K562 (cell line): Measurements from ENCODE around the gene ITIH3. TPM values are rescaled to one million over a fixed set of nuclear protein-coding genes. Genes with fewer than 3 reads are reported as not detected.
A peak's percentile ranks its signal among the peaks of the same experiment; 100 is the strongest.

Experiments used
- ARID1B ChIP-seq: fragments of 450-650 bp; IDR thresholded peaks from 2 replicates; pipeline ENCODE4 v1.6.1; 2016; ENCODE audit warnings: antibody characterized with exemption, mild to moderate bottlenecking, inconsistent platforms
- COPS2 ChIP-seq: fragments of 450-650 bp; conservative IDR thresholded peaks from 2 replicates; pipeline ENCODE4 v1.6.1; 2016; ENCODE audit warnings: mild to moderate bottlenecking, moderate library complexity
- CTBP1 ChIP-seq: fragments of 450-650 bp; IDR thresholded peaks from 2 replicates; pipeline ENCODE4 v1.6.1; 2016; ENCODE audit warnings: borderline replicate concordance
- EGR1 ChIP-seq: fragments of 450-650 bp; conservative IDR thresholded peaks from 2 replicates; pipeline ENCODE4 v1.6.1; 2017; ENCODE audit warnings: mild to moderate bottlenecking
- HCFC1 ChIP-seq: IDR thresholded peaks from 2 replicates; pipeline ENCODE4 v1.6.1; 2012; ENCODE audit warnings: low read depth, low read length, improper control_type of control experiment
- HDAC3 ChIP-seq: fragments of 450-650 bp; IDR thresholded peaks from 2 replicates; pipeline ENCODE4 v1.6.1; 2018; ENCODE audit warnings: borderline replicate concordance, mild to moderate bottlenecking, moderate library complexity; ENCODE audit not compliant: partially characterized antibody
- HNRNPUL1 ChIP-seq: fragments of 200-400 bp; formaldehyde crosslinking; IDR thresholded peaks from 2 replicates; pipeline ENCODE4 v1.6.1; 2017; ENCODE audit warnings: low read length
- HSF4 ChIP-seq: fragments of 250-450 bp; sonication (Bioruptor Pico); IDR thresholded peaks from 2 replicates; pipeline ENCODE4 v2.1.2; 2022; ENCODE audit warnings: mild to moderate bottlenecking, moderate library complexity, borderline replicate concordance
- KDM5B ChIP-seq: fragments of 200-600 bp; sonication (generic); IDR thresholded peaks from 2 replicates; pipeline ENCODE4 v1.6.1; 2012; ENCODE audit warnings: low read depth, mild to moderate bottlenecking, moderate library complexity, low read length, control low read depth, inconsistent platforms; ENCODE audit not compliant: insufficient replicate concordance
- MEF2A ChIP-seq: IDR thresholded peaks from 2 replicates; pipeline ENCODE4 v1.6.1; 2011; ENCODE audit warnings: low read depth, mild to moderate bottlenecking, low read length, moderate library complexity; ENCODE audit not compliant: control insufficient read depth
- NCOA4 ChIP-seq: fragments of 450-650 bp; IDR thresholded peaks from 2 replicates; pipeline ENCODE4 v1.6.1; 2018; ENCODE audit warnings: mild to moderate bottlenecking; ENCODE audit not compliant: partially characterized antibody
- POU5F1 ChIP-seq: fragments of 150-350 bp; IDR thresholded peaks from 2 replicates; pipeline ENCODE4 v1.6.1; 2014; ENCODE audit warnings: borderline replicate concordance, low read length, low read depth, mild to moderate bottlenecking; ENCODE audit not compliant: partially characterized antibody
- VEZF1 ChIP-seq: fragments of 200-800 bp; sonication (Bioruptor generic); IDR thresholded peaks from 2 replicates; pipeline ENCODE4 v1.6.1; 2017; ENCODE audit warnings: missing genetic modification characterization, missing compliant biosample characterization
- YY1 ChIP-seq, 3 experiments: IDR thresholded peaks; 2 replicates each; pipeline ENCODE4 v1.6.1; 2011; ENCODE audit warnings: low read length in 2 of 3, mild to moderate bottlenecking in 2 of 3, moderate library complexity in 2 of 3, borderline replicate concordance in 1 of 3, control low read depth in 1 of 3, low read depth in 1 of 3; ENCODE audit not compliant: insufficient read depth in 3 of 3, insufficient replicate concordance in 2 of 3, control insufficient read depth in 1 of 3, insufficient read length in 1 of 3; ENCODE audit errors: extremely low read depth in 1 of 3
- ZBTB11 ChIP-seq, 3 experiments: fragments of 200-800 bp in 1 of 3; fragments of 250-450 bp in 1 of 3; fragments of 450-650 bp in 1 of 3; sonication (Bioruptor Pico) in 1 of 3; sonication (Bioruptor generic) in 1 of 3; formaldehyde crosslinking in 1 of 3; IDR thresholded peaks; 2 replicates each; pipeline versions ENCODE4 v1.6.1 to v1.8.0; 2016 to 2022; ENCODE audit warnings: mild to moderate bottlenecking in 2 of 3, missing genetic modification characterization in 2 of 3, missing compliant biosample characterization in 1 of 3, moderate library complexity in 1 of 3
- ZMIZ1 ChIP-seq, 2 experiments: fragments of 150-350 bp in 1 of 2; IDR thresholded peaks; 2 replicates each; pipeline ENCODE4 v1.6.1; 2012 to 2016; ENCODE audit warnings: low read depth in 2 of 2, low read length in 2 of 2, mild to moderate bottlenecking in 1 of 2, moderate library complexity in 1 of 2
- ZNF57 ChIP-seq: fragments of 450-650 bp; formaldehyde crosslinking; IDR thresholded peaks from 2 replicates; pipeline ENCODE4 v1.4.0; 2020; ENCODE audit warnings: mild to moderate bottlenecking, moderate library complexity
- polyA plus RNA-seq, 8 experiments: library from polyadenylated mRNA; depleted of rRNA in 4 of 8; stranded (reverse) in 5 of 8; unstranded in 3 of 8; fragments of >200 nt; fragmentation: Nextera tagmentation in 2 of 8; fragmentation: Illumina TruSeq in 1 of 8; extraction: Ambion mirVana in 2 of 8; extraction: Trizol in 1 of 8; gene quantifications; 2 replicates each; pipeline versions ENCODE4 v1.2.1 to v1.2.3, GENCODE V29; 2011 to 2014; ENCODE audit warnings: inconsistent platforms in 1 of 8, missing spikeins in 1 of 8
- total RNA-seq, 7 experiments: library from RNA; depleted of rRNA in 6 of 7; stranded (reverse); fragments of >200 nt in 6 of 7; fragmentation: Illumina TruSeq in 2 of 7; extraction: Trizol in 2 of 7; gene quantifications; 2 replicates each; pipeline versions ENCODE4 v1.2.1 to v1.2.3, GENCODE V29; 2011 to 2021; ENCODE audit warnings: low replicate concordance in 1 of 7

Gene ITIH3
- total and polyA plus RNA-seq, 9 of the 15 experiments (the other 6 are each of a cell fraction or from before 2014, with no cell fraction given), result 0.07 to 0.35 TPM; not detected in 7

GRCh38 chr3:52830535-52831258 lies 36.1 kb downstream of the ITIH3 start, which contains the start of gene ITIH4 (continued):
- no peak for TF ChIP-seq ZMIZ1 (IDR thresholded peaks at IDR 0.05; ENCODE audit: low read depth in 2 of 2, low read length in 2 of 2)
- TF ChIP-seq HSF4 (CRISPR knock-in tag), result no peak
- TF ChIP-seq VEZF1, result peak; percentile 16; the same call in 1 of the 2 replicates
- no peak for TF ChIP-seq COPS2
- no peak for TF ChIP-seq EGR1
- TF ChIP-seq ZNF57 (CRISPR knock-in tag), result no peak
- no peak for TF ChIP-seq MEF2A
- no peak for TF ChIP-seq NCOA4
- peak; percentile 23; the same call in 1 of the 2 replicates for TF ChIP-seq ARID1B
- TF ChIP-seq YY1 (IDR thresholded peaks at IDR 0.05; ENCODE audit: borderline replicate concordance in 1 of 3, control insufficient read depth in 1 of 3, extremely low read depth in 1 of 3, insufficient read depth in 3 of 3, insufficient read length in 1 of 3, insufficient replicate concordance in 2 of 3, low read depth in 1 of 3, low read length in 2 of 3), result no peak
- TF ChIP-seq KDM5B, result no peak
- TF ChIP-seq HNRNPUL1, result no peak
- TF ChIP-seq ZBTB11 (CRISPR knock-in tag; IDR thresholded peaks at IDR 0.05), result no peak
- no peak for TF ChIP-seq POU5F1
- TF ChIP-seq CTBP1, result peak; percentile 65; the same call in 1 of the 2 replicates
- no peak for TF ChIP-seq HDAC3
- no peak for TF ChIP-seq HCFC1
